Skin of body (tissue), 2 donors: ENCODE data around the gene SGCD. TPM values are rescaled to one million over a fixed set of nuclear protein-coding genes. Genes with fewer than 3 reads are reported as not detected.

ENCODE experiments used
- DNase-seq: peaks from one replicate; lab custom pipeline; 2025; lab: John Stamatoyannopoulos, UW
- total RNA-seq: library from RNA; depleted of rRNA; stranded (reverse); fragments of >200 nt; gene quantifications from one replicate; pipeline ENCODE4 v1.2.3, GENCODE V29; 2014

SGCD gene
- total RNA-seq, 1 donor from 2014 or later: 54.5 TPM

- no peak for DNase-seq
Measured at GRCh38 chr5:156500755-156501154, 173.8 kb downstream of the SGCD start.

GRCh38 chr5:156505101-156505500, 178.1 kb downstream of the SGCD start:
- no peak for DNase-seq

GRCh38 chr5:156513123-156513815, 186.3 kb downstream of the SGCD start:
- no peak for DNase-seq

- peak; percentile 17 for DNase-seq
Measured at GRCh38 chr5:156515121-156515520, 188.2 kb downstream of the SGCD start.

GRCh38 chr5:156515803-156516360, 188.9 kb downstream of the SGCD start:
- DNase-seq: no peak

- DNase-seq: peak; percentile 16
Measured at GRCh38 chr5:156522651-156523529, 195.9 kb downstream of the SGCD start.

- DNase-seq: no peak
Measured at GRCh38 chr5:156523607-156524006, 196.6 kb downstream of the SGCD start.

- peak; percentile 97 for DNase-seq
Measured at GRCh38 chr5:156526081-156526925, 199.3 kb downstream of the SGCD start.

GRCh38 chr5:156527611-156528010, 200.6 kb downstream of the SGCD start:
- DNase-seq: no peak

GRCh38 chr5:156528673-156529072, 201.7 kb downstream of the SGCD start:
- no peak for DNase-seq

GRCh38 chr5:156529892-156530291, 202.9 kb downstream of the SGCD start:
- DNase-seq: no peak

- DNase-seq: no peak
Measured at GRCh38 chr5:156531199-156531598, 204.2 kb downstream of the SGCD start.

GRCh38 chr5:156532921-156533320, 206.0 kb downstream of the SGCD start:
- DNase-seq: no peak

GRCh38 chr5:156534085-156534484, 207.1 kb downstream of the SGCD start:
- DNase-seq: peak; percentile 42

- DNase-seq: no peak
Measured at GRCh38 chr5:156534906-156535485, 208.0 kb downstream of the SGCD start.

- DNase-seq: no peak
Measured at GRCh38 chr5:156540491-156540890, 213.5 kb downstream of the SGCD start.

- no peak for DNase-seq
Measured at GRCh38 chr5:156541582-156541981, 214.6 kb downstream of the SGCD start.

- no peak for DNase-seq
Measured at GRCh38 chr5:156543348-156544145, 216.6 kb downstream of the SGCD start.

GRCh38 chr5:156552855-156553358, 225.9 kb downstream of the SGCD start:
- no peak for DNase-seq
